GM19395 (cell line): ENCODE results near the gene GOLGA5.
"Not testable (repeated sequence)": the region's sequence is repeated elsewhere in the genome, so short reads cannot be mapped to it uniquely, and the experiment has no call there.

ENCODE experiments used
- ATAC-seq: cut with Tn5 transposase; IDR thresholded peaks from one replicate; pipeline ENCODE4 v1.9.1; 2021; ENCODE audit warnings: mild to moderate bottlenecking, moderate library complexity; ENCODE audit not compliant: unreplicated experiment

The GOLGA5 gene

DNA sequence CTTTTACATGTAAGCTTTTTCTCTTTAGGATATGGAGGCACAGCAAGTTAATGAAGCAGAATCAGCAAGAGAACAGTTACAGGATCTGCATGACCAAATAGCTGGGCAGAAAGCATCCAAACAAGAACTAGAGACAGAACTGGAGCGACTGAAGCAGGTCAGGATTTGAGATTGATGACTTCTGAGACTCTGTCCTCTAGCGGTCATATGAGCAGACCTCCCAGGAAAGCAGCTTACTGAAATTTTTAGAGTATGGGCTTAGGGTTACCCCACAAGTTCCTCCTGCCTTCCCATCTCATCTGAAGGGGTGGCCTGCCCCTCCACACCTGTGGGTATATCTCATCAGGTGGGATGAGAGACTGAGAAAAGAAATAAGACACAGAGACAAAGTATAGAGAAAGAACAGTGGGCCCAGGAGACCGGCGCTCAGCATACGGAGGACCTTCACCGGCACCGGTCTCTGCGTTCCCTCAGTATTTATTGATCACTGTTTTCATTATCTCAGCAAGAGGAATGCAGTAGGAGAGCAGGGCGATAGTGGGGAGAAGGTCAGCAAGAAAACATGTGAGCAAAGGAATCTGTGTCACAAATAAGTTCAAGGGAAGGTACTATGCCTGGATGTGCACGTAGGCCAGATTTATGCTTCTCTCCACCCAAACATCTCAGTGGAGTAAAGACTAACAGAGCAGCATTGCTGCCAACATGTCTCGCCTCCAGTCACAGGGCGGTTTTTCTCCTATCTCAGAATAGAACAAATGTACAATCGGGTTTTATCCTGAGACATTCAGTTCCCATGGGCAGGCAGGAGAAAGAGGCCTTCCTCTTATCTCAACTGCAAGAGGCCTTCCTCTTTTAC, 25.8 kb downstream of the GOLGA5 start:
- not testable (repeated sequence) for ATAC-seq

DNA sequence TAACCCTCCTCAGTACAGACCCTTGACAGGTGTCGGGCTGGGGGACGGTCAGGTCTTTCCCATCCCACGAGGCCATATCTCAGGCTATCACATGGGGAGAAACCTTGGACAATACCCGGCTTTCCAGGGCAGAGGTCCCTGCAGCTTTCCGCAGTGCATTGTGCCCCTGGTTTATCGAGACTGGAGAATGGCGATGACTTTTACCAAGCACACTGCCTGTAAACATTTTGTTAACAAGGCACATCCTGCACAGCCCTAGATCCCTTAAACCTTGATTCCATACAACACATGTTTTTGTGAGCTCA, 26.4 kb downstream of the GOLGA5 start:
- ATAC-seq, result not testable (repeated sequence)

DNA sequence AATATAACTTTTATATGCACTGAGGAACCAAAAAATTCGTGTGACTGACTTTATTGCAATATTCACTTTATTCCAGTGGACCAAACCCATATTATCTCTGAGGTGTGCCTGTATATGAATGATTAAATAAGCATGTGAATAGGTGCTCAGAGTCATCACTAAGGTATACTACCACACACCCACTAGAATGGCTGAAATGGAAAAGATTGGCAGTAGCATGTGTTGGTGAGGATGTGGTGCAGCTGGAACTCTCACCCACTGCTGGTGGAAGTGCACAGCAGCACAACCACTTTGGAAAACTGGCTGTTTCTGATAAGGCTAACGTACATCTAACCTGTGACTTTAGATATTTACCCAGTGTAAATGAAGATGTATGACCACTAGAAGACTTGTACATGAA, 36.8 kb downstream of the GOLGA5 start:
- no peak for ATAC-seq

DNA sequence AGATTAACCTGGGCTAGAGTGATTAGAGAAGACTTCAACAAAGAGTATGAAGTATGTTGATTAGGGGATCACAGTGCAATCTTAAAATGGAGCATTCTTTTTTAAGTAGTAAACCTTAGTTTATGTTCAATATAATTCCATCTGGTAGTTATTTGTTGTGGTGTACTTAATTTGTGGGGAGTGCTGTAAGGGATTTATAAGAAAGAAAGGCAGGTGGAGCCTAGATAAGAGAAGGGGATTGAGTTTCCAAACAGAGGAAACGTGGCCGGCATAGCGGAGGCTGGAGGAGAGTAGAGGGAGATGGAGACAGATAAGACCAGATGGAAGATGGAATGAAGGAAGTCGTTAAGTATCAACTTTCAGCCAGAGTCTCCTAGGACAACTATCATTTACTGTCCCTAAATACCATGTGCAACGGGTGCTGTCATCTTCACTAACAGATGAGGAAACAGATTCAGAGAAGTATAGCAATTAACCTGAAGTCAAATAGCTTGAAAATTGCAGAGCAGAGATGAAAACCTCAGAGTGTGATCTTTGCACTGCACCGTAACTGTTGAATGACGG, 38.1 kb downstream of the GOLGA5 start:
- no peak for ATAC-seq

DNA sequence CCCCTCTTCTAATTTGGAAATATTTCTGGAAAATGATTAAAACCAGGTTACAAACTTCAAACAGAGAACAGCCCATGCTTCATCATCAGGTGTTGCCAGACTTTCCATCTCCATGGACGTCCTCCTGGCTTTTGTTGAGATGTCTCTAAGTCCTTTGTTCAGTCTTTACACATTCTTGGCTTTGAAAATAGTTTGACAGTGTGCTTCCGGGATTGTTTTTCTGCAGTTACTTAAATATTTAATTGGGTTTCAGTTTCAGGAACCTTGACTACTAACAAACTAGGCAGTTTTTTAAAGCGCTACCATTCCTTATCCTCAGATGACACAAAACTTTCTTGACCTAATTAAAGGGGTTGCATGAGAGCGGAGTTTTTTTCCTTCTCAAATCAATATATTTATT, 47.8 kb downstream of the GOLGA5 start:
- no peak for ATAC-seq

DNA sequence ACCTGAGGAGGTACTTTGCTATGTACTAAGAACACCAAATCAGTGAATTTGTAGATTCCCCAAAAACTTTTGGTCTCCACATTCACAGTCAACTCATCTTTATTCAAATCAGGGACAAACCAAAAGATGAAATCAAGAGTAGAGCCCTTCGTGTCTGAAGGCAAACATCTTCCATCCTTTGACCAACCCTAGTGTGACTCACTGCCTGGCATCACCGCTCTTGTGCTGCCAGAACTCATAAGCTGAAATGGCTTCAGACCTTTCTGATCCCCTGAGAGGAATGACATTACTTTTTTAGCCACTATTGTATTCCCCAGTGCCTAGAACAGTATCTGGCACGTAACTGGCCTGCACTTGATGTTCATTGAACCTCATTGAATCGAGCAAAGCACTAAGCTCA, 50.1 kb downstream of the GOLGA5 start:
- ATAC-seq, result no peak

DNA sequence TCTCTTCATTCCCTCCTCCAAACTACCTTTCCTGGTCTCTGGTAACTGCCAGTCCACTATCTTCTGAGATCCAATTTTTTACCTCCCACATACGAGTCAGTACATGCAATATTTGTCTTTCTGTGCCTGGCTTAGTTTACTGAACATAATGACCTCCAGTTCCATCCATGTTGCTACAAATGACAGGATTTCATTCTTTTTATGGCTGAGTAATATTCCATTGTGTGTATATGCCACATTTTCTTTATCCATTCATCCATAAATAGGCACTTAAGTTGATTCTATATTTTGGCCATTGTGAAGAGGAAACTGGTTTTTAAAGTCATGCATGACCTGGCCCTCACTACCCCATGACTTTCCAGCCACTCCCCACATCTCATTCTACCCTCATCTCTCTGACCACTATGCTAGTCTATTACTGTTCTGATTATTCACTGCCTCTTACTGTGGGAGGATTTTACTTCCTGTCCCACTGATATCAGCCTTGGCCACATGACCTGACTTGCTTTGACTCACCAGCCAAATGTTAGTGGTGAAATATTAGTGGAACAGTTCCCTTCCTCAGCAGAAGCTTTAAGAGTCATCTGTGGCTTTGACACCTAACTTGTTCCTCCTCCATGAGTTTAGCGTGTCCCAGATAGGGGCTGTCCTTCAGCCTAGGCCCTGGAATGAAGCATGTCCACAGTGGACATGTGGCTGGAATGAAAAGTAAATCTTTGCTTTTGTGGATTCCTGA, 52.2 kb downstream of the GOLGA5 start:
- ATAC-seq, result peak; percentile 93

DNA sequence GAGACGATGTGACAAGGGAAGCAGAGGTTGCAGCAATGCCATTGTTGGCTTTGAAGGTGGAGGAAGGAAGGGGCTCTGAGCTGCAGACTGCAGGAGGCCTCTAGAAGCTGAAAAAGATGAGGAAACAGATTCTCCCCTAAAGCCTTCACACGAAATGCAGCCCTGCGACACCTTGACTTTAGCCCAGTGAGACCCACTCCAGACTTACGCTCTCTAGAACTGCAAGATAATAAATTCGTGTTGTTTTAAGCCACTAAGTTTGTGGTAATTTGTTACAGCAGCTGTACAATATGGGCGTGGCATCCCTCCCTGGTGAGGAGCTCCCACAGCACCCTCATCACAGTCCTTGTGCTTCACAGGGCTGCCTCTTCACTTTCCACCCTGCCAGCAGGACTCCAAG, 53.2 kb downstream of the GOLGA5 start:
- ATAC-seq, result no peak

DNA sequence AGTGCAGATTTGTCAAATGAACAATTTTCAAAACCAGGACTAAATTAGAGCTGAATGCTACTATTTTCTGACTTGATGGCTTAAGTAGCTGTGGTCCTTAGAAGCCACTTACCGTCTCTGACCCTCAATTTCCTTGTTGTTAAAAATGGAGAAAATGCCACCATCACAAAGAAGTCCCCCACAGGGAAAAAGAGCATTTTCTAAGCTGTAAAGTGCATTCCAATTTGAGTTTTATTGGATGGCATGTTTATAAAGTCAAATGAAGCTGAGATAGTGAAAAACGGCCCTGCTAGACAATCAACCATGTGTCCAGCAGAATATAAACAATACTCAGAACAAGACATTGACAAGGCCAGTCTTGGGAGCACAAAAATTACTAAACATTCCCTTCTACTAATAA, 53.6 kb downstream of the GOLGA5 start:
- ATAC-seq, result no peak

DNA sequence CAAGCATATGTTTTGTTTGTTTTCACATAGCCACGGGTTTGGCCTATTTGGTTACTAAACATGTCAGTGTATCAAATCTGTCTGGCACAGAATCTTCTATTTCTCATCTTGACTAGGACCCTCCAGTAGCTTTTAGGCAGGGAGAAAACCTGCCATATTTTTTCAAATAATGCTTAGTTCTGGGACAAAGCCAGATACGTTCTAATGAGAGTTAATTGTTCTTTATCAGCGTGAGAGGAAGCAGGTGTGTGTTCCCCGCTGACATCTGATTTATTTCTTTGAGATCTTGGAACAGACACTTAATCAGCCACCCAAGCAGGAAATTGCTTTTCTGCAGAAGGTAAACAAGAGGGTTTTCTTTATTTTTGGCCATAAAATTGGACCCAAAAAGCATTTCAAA, 54.8 kb downstream of the GOLGA5 start:
- ATAC-seq, result no peak

DNA sequence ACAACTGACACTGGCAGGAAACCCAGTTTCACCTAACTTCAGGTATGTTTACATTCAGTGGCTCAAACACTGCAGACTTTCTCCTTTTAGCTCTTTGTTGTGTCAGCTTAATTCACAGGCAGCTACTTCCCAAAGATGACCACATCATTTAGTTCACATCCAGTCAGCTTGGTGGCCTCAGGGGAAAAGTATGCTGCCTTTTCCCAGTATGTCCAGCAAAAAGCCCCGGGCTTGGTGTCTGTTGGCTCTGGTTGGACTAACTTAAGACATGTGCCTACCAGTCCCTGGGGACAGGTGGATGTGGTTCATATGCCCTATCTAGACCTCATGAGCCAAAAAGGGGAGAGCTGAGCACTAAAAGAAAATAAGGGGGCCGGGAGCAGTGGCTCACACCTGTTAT, 56.4 kb downstream of the GOLGA5 start:
- ATAC-seq, result no peak

DNA sequence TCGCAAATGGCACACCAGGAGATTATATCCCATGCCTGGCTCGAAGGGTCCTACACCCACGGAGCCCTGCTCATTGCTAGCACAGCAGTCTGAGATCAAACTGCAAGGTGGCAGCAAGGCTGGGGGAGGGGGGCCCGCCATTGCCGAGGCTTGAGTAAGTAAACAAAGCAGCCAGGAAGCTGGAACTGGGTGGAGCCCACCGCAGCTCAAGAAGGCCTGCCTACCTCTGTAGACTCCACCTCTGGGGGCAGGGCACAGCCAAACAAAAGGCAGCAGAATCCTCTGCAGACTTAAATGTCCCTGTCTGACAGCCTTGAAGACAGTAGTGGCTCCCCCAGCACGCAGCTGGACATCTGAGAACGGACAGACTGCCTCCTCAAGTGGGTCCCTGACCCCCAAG, 59.0 kb downstream of the GOLGA5 start:
- not testable (repeated sequence) for ATAC-seq

DNA sequence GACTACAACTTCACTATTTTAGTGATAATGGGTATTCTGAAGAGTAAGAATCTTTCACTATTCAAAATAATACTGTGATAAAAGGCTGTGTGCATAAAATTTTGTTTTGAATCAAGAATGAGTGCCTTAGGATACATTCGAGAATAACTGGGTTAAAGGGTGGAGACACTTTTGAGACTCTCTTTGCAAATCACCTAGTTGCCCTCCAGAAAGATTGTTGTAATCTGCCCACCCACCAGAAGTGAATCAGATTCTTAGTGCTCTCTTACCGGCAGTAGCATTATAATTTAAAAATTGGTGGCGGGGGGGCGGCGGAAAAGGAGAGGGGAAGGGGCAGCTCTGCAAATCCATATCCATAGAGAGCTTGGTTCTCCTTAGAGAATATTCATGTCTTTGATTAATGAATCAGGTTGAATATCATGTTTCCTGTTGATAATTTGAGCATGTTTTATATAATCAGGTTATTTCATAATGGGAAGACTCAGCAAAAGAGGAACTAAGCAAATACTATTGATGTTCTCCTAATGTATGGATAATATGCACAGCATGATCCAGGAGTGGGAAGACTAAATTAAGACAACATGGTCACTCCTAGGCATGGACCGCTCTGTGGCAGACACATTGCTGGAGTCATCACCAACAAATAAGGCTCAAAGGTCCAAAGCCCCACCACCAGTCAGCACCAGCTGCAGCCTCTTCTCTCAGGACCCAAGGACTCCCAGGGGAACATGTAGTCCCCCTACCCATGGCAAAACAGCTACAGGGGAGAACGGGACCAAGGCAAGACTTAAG, 66.1 kb downstream of the GOLGA5 start:
- ATAC-seq, result no peak

DNA sequence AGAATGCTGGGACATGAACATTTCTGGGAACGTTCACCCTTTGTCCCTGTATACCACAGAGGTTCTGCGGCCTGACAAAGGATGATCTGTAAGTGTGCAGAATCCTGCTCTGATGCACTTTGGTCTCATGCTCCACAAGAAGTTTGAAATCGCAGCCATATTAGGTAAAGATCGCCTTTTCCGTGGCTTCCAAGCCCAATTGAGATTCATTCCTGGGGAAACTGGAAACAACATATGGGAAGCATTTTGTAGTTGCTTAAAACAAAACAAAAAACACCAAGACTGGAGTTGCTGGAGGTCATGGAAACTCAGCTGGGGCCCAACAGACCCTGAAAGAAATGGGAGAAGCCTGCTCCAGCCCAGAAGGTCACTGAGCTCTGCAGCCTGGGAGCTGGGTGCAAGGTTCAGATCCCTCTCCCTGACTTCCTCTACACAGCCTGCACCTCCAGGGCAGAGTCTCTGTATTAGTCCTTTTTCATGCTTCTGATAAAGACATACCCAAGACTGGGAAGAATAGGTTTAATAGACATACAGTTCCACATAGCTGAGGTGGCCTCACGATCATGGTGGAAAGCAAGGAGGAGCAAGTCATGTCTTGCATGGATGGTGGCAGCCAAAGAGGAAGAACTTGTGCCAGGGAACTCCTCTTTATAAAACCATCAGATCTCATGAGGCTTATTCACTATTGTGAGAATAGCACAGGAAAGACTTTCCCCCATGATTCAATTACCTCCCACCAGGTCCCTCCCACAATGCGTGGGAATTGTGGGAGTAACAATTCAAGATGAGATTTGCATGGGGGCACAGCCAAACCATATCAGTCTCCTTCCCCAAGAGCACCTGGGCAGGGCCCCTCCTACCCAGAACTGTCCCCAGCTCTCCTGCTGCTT, 68.0 kb downstream of the GOLGA5 start:
- no peak for ATAC-seq

DNA sequence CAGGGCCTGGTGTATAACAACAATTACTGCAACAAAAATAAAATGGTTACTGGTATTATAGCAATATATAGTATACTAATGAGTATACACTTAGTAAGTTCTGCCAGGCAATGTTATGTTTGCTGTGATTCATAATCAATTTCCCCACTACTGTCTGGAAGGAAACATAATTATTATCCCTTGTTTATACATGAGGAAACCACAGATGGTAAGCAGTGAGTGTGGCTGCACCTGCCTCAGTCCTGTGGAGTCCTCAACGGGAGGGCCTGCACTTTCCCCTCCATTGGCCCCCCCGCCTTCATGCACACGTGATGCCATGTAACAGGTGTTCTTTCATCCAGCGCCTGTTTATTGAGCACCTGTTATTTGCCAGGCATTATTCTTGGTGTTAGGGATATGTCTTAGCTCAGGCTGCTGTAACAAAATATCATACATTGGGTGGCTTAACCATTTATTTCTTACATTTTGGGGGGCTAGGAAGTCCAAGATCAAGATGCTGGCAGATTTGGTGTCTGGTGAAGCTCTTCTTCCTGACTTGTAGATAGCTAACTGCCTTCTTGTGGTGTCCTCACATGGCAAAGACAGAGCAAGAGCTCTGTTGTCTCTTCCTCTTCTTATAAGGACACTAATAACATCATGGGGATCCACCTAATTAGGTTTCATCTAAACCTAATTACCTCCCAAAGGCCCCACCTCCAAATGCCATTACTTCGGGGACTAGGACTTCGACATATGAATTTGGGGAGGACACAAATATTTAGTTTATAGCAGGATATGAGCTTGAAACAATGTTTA, 69.4 kb downstream of the GOLGA5 start:
- ATAC-seq, result no peak

DNA sequence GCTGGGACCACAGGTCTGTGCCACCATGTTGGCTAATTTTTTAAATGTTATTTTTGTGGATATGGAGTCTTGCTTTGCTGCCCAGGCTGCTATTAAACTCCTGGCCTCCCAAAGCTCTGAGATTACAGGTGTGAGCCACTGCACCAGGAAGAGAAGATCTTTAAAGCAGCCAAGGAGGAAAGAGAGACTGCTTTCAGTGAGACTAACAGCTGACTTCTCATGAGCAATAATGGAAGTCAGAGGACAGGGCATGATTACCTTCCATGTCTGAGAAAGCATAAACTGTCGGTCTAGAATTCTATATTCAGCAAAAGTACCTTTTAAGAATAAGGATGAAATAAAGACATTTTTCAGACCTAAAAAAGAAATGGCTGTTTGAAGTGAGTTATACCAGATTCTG, 71.6 kb downstream of the GOLGA5 start:
- ATAC-seq, result no peak

DNA sequence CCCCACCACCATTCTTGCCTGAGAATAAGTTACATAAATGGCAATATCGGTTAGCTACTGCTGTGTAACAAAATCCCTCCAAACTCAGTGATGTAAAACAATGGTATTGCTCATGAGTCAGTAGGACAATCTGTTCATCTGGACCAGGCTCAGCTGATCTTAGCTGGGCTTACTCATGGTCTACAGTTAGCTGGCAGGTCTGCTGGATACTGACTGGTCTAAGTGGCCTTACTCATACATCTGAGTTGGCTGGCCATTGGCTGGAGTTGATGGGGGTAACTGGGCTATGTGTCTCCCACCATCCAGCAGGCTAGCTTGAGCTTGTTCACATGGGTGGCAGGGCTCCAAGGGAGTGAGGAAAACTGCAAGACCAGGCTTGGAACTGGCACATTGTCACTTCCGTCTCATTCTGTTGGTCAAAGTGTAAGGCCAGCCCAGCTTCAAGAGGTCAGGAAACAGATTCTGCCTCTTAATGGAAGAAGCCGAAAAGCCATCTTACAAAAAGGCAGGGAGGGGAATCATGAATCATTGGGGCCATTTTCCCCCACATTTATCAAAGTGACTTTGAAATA, 72.2 kb downstream of the GOLGA5 start:
- no peak for ATAC-seq

DNA sequence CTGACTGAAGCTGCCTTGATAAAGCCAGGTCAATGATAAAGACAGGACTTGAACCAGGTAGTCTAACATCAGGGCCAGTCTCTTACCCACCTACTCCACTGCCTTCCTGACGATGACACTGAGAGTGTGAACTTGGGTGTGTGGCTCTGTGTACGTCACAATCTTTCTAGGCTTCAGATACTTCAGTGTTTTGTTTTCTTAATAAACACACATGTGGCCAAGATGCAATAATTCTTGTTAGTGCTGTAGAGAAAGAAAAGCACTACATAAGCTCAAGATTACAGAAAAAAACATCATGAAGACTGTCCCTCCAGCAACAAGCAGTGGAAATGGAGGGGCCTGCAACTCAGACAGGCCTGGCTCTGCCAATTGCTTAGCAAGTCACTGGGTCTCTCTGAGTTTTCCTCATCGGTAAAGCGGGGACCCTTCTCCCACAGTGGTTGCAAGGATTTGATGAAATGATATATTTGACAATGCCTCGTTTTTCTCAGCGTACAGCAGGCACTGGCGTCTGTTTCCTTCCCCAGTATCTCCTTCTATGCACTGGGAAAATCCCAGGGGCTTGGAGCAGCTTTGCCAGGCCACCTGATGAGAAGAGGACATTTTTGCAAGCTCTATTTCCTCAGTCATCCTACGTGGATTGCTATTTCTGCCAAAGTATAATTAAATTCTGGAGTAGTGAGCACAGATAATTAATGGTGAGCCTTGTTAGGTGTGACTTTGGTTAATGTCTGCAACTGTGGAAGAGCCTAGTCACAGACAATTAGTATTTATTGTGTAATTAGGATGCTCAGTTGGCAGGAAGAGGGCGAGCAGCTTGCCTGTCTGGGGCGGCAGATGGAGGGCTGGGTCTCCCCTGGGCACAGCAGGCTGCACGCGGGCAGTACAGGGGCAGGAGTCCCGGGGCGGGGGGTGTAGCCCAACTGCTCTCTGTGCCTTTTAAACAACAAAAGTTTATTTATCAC, 73.1 kb downstream of the GOLGA5 start:
- no peak for ATAC-seq
